ENCODE measurements around the gene JAKMIP1. TPM values are rescaled to one million over a fixed set of nuclear protein-coding genes. Genes with fewer than 3 reads are reported as not detected.

JAKMIP1 gene
- total RNA-seq, 1 donor from 2014 or later: not detected

- no peak for DNase-seq (ENCODE audit: low read depth, low spot score)
Measured at GRCh38 chr4:6182376-6183280, 17.7 kb downstream of the JAKMIP1 start.

DNA sequence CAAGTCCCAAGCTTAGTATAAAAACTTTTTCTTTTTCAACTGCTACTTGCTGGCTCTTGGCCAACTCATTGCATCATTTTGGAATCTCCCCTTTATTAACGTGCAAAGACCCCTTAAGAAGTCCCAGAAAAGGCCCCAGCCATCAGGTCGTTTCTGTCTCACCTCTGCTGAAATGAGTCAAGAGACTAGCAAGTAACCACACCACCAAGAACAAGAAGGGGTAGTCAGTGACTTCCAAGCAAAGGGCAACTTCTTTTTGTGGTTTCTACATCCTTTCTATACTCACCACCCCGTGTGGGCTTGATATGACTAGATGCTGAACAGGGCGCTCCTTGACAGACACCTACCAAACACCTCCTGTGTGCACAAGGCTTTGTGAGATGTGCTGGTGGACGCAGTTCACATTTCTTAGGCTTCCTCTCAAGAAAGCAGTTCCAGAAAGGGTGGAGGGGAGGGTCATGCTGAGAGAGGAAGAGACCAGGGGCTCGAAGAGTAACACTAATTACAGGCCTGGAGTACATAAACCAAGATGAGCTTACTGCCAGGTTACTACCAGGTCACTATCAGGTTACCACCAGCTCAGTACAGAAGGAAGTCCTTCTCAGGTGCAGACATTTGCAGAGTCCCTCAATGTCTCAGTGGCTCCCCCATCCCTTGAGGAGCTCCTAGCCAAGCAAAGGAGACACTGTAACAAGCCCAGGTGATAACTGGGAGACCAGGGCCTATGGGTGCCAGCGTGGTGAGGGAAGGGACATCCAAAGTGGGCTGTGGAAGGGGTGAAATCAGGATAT lies 19.3 kb downstream of the JAKMIP1 start:
- no peak for DNase-seq (ENCODE audit: low read depth, low spot score)

DNA sequence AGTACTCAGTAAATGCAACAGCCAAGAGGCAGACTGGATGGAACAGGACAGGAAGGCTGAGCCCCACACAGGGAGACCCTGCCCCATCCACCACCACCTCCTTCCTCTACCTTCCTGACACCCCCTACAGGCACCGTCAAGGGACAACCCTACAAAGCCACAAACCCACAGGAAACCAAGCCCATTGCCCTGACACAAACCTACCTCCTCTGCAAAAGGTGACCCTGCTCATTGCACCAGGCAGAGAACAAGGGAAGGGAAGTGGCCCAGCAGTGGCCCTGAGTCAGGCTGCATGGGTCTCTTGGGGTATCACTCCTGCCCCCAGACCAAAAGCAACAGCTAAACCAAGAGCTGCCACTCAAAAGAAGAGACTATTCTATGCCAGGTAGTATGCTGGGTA lies 21.0 kb downstream of the JAKMIP1 start:
- no peak for DNase-seq (ENCODE audit: low read depth, low spot score)

- DNase-seq (ENCODE audit: low read depth, low spot score): no peak
Measured at GRCh38 chr4:6178757-6179156, 21.6 kb downstream of the JAKMIP1 start.

DNA sequence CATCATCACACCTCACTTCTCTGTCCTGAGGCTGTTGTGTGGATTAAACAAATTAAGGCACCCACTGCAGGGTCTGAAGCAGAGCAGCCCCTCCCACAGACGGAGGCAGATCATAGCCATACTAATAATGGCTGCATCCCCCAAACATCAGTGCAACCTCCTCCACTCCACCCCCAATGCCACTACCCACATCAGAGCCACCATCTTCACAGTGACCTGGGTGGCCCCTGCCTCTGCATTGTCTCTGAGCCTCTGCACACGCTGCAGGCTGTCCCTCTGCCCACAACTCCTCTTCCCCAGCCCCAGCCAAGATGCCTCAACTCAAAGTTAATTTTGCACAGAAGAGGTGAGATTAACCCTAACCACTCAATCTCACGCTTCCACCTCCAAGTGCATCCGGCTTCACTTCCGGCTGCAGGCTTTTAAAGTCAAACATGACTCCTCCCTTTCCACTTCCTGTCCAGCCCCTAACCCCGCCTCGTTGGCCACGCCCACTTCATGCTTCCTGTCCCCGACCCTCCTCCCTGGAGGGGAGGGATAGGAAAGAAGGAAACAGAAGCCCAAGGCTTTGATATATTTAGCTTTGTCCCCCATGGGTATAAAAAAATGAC lies 22.7 kb downstream of the JAKMIP1 start:
- no peak for DNase-seq (ENCODE audit: low read depth, low spot score)

DNA sequence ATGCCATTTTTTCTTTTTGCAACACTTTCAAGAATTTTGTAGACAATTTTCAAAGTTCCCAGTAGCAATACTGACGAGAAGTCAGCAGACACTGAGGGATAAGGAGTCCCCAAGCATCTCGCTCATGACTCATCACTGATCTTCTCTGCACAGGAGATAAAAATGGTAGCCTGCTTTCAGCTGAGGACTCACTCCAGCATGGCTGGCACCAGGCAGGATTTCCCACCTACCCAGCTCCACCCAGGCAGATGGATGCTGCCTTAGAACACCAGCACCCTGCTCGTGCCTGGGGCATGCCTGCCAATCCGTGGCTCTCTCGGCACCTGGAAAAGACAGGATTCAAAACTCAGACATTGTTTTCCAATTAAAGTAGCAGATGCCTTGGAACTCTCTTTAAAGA lies 24.9 kb downstream of the JAKMIP1 start:
- DNase-seq (ENCODE audit: low read depth, low spot score): no peak

DNA sequence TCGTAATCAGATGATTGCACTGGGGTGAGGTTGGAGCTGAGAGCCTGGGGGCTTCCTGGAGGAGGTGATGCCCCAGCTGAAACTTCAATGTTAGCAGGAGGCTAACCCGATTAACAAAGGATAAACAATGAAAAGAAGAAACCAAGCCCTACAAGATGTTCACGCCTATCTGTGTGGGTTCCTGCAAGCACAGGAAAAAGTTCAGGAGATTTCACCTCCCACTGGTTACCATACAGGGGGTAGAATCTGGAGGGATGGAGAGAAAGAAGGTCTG lies 27.5 kb downstream of the JAKMIP1 start:
- DNase-seq (ENCODE audit: low read depth, low spot score): no peak

GRCh38 chr4:6172093-6172926 lies 28.0 kb downstream of the JAKMIP1 start:
- DNase-seq (ENCODE audit: low read depth, low spot score): no peak

- DNase-seq (ENCODE audit: low read depth, low spot score): no peak
Measured at GRCh38 chr4:6169239-6169638, 31.1 kb downstream of the JAKMIP1 start.

DNA sequence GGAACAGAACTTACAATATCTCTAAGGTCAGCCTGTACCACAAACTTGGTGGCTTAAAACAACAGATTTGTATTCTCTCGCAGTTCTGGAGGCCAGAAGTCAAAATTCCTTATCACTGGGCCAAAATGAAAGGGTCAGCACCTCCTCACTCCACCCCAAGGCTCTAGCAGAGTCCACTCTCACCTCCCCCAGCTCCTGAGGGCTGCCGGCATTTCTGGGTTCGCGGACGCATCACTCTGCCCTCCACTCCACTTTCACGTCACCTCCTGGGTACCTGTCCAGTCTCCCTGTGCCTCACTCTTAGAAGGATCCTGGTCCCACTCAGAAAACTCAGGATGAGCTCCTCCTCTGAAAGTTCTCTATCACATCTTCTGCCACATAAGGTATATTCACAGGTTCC lies 34.6 kb downstream of the JAKMIP1 start:
- DNase-seq (ENCODE audit: low read depth, low spot score): no peak

GRCh38 chr4:6162885-6163284 lies 37.5 kb downstream of the JAKMIP1 start:
- DNase-seq (ENCODE audit: low read depth, low spot score): no peak

DNA sequence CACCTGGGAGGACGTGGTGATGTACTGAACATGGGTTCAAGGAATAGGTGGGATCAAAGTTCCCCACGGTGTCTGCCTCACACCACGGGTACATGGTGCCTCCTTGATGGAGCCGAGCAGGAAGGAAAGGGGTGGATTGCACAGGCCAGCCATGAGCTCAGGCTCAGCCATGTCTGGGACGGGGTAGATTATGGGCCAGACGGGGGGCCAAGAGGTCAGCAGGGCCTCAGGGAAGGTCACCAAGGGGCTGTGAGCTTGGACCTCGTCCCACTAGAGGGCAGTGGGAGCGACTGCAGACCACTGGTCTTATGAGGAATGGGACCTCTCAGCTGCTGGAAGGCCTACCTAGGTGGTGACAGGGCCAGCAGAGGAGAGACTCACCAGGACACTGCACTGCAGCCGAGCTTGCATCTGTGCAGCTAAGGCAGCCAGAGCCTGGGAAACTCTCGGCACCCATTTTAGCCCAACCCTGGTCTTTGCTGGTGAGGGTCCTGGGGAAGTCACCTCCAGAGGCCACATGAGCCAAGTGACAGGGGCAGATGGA lies 38.4 kb downstream of the JAKMIP1 start:
- no peak for DNase-seq (ENCODE audit: low read depth, low spot score)

GRCh38 chr4:6160536-6160935 lies 39.8 kb downstream of the JAKMIP1 start:
- DNase-seq (ENCODE audit: low read depth, low spot score): no peak

GRCh38 chr4:6157926-6158325 lies 42.4 kb downstream of the JAKMIP1 start:
- no peak for DNase-seq (ENCODE audit: low read depth, low spot score)

GRCh38 chr4:6155996-6156750 lies 44.2 kb downstream of the JAKMIP1 start:
- DNase-seq (ENCODE audit: low read depth, low spot score): no peak

DNA sequence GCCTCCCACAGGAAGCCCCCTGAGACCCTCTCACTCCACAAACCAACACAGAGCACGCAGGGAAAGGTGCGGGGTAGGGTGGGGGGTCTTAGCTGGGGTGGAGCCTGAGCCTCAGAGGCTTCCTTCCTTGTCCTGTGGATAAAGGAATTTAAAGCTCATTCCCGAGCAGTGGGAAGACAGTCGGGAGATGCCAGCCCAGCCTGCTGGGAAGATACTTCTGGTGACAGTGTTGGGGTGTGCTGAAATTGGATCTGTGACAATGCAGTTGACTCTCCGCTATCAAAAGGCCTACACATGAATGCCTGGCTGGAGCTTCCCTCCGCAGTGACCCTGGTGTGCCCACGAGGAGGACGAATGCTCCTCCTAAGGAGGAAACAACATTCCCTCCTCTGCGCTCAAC lies 45.5 kb downstream of the JAKMIP1 start:
- DNase-seq (ENCODE audit: low read depth, low spot score): no peak

DNA sequence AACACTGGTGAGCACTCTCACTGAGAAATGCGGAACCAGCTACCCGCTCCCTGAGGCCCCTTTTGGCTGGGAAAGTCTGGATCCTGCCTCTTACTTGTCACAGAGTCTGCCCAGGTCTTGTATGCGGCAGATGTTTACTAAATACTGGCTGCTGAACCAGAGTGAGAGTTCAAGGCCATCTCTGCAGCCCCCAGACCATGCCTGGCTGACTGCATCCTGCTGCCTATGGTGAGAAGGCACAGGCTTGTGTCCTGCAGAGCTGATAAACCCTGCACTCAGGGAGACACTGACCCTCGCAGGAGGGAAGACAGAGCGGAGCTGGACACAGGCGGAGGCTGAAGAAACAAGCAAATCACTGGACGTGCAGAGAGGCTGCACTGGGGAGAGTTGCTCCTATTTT lies 46.5 kb downstream of the JAKMIP1 start:
- no peak for DNase-seq (ENCODE audit: low read depth, low spot score)

DNA sequence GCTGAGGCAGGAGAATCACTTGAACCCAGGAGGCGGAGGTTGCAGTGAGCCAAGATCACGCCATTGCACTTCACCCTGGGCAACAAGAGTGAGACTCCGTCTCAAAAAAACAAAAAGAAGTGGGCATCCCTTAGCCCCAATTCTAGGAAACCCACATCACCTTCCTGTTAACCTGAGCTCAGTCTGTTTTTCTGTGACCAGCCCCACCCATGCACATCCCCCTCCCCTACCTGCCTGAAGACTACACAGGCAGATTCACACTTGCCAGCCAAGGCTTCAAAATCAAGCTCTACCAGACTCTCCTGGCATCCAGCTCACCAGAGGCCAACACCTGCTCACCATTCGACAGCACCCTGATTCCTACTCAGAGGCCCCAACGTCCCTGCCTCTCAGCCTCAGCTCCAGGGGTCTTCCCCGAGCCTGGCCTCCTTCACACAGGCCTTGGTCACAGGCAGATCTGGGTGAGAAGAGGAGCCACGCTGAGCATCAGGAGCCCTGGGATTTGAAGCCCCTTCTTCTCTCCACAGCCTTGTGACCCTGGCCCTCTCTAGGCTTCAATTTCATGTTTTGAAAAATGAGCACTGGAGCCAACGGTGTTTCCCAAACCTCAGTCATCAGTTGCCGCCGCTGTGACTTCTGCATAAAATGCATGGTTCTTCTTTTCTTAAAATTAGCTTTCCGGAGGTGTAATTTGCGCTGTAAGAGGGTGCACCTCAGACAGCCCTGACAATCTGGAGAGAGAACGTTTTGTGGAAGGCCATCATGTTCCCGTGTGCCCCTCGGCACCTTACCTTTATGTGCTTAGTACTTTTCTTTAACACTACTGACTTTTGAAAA lies 47.3 kb downstream of the JAKMIP1 start:
- DNase-seq (ENCODE audit: low read depth, low spot score): no peak

DNA sequence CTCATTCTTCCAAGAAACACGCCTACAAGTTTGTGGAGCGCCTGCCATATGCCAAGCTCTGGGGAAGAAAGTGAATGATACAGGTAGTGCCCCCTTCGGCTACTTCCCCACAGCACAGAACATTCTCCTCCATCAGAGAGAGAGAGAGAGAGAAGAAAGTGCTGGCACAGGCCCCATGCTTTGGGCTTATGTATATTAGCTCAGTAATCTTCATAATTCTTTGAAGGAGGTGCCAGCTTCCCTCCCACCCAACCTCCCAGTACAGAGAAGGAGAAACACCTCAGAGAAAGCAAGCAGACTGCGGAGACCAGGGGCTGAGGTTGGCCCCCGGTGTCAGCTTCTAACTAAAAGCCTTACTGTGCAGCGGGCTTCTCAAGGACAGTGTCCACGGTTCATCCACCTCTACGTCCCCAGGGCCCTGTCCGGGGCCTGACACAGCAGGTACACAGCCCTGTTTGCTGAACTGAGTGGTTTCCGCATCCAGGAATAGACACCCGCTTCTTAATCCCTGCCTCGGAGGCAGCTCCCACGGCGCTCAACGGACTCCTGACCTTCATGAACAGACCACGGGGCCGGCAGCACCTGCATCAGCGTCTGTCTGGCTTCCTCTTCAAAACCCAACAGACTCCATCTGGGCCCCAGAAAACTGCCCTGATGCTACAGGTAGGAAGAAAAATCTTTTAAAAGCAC lies 50.2 kb downstream of the JAKMIP1 start:
- DNase-seq (ENCODE audit: low read depth, low spot score): no peak
